GM12891 (cell line): ENCODE data around the gene ENTPD2.
A peak's percentile ranks its signal among the peaks of the same experiment; 100 is the strongest.
"Not testable (repeated sequence)": the region's sequence is repeated elsewhere in the genome, so short reads cannot be mapped to it uniquely, and the experiment has no call there.

Experiments used
- DNase-seq: peaks from one replicate; pipeline ENCODE4 v3.0.0; 2011; ENCODE audit warnings: low spot score; ENCODE audit not compliant: insufficient read length
- FAIRE-seq: peaks from 2 replicates; lab custom pipeline; 2011; peaks lifted over from hg19 to GRCh38; lab: Jason Lieb, UNC
- PAX5 ChIP-seq: IDR thresholded peaks from 2 replicates; pipeline ENCODE4 v1.6.1; 2011; ENCODE audit warnings: low read length, moderate library complexity, mild to moderate bottlenecking; ENCODE audit not compliant: insufficient read depth, severe bottlenecking
- POLR2A ChIP-seq: IDR thresholded peaks from 2 replicates; pipeline ENCODE4 v1.6.1; 2011; ENCODE audit warnings: low read depth, low read length, control low read depth
- POLR2AphosphoS5 ChIP-seq: IDR thresholded peaks from 2 replicates; pipeline ENCODE4 v1.6.1; 2011; ENCODE audit warnings: low read depth, low read length, control low read depth
- POU2F2 ChIP-seq: IDR thresholded peaks from 2 replicates; pipeline ENCODE4 v1.6.1; 2011; ENCODE audit warnings: low read depth, mild to moderate bottlenecking, control low read depth, low read length, moderate library complexity
- SPI1 ChIP-seq: IDR thresholded peaks from 2 replicates; pipeline ENCODE4 v1.6.1; 2011; ENCODE audit warnings: low read depth, low read length, control low read depth
- TAF1 ChIP-seq: IDR thresholded peaks from 2 replicates; pipeline ENCODE4 v1.6.1; 2011; ENCODE audit warnings: low read depth, low read length, control low read depth

Gene ENTPD2

GRCh38 chr9:137065336-137065967, 11.6 kb upstream of the ENTPD2 start:
- no peak for FAIRE-seq
- no peak for DNase-seq
- TF ChIP-seq POLR2AphosphoS5 (no peak), SPI1 (no peak), POU2F2 (no peak), PAX5 (no peak), POLR2A (no peak), TAF1 (no peak)

GRCh38 chr9:137064880-137065164, 11.0 kb upstream of the ENTPD2 start:
- TF ChIP-seq POLR2AphosphoS5, result no peak
- no peak for TF ChIP-seq POLR2A
- no peak for TF ChIP-seq PAX5
- TF ChIP-seq TAF1, result no peak
- TF ChIP-seq POU2F2, result no peak
- TF ChIP-seq SPI1, result no peak
- FAIRE-seq (no peak), DNase-seq (no peak)

- no peak for DNase-seq
- no peak for TF ChIP-seq PAX5
- FAIRE-seq, result peak; percentile 90
Measured at GRCh38 chr9:137064027-137064879, 10.4 kb upstream of the ENTPD2 start.

GRCh38 chr9:137063311-137064026, 9.6 kb upstream of the ENTPD2 start:
- FAIRE-seq (no peak), DNase-seq (no peak)
- no peak for TF ChIP-seq POLR2AphosphoS5
- TF ChIP-seq POLR2A, result no peak
- TF ChIP-seq POU2F2, result no peak
- TF ChIP-seq PAX5, result no peak
- TF ChIP-seq SPI1, result no peak
- TF ChIP-seq TAF1, result no peak

- not testable (repeated sequence) for FAIRE-seq, DNase-seq
Measured at GRCh38 chr9:137062798-137063197, 8.9 kb upstream of the ENTPD2 start.

- no peak for FAIRE-seq
- no peak for DNase-seq
- no peak for TF ChIP-seq POLR2A
- no peak for TF ChIP-seq POLR2AphosphoS5
- no peak for TF ChIP-seq TAF1
- no peak for TF ChIP-seq POU2F2
- no peak for TF ChIP-seq PAX5
- no peak for TF ChIP-seq SPI1
Measured at GRCh38 chr9:137062384-137062783, 8.5 kb upstream of the ENTPD2 start.

GRCh38 chr9:137058521-137059234, 4.8 kb upstream of the ENTPD2 start:
- DNase-seq, result no peak
- TF ChIP-seq PAX5, result no peak
- FAIRE-seq, result no peak

- DNase-seq, result no peak
- TF ChIP-seq POLR2AphosphoS5, result no peak
- no peak for TF ChIP-seq SPI1
- no peak for TF ChIP-seq PAX5
- no peak for TF ChIP-seq POLR2A
- TF ChIP-seq POU2F2, result no peak
- no peak for TF ChIP-seq TAF1
- FAIRE-seq, result no peak
Measured at GRCh38 chr9:137057545-137057944, 3.7 kb upstream of the ENTPD2 start.

GRCh38 chr9:137056739-137057415, 3.0 kb upstream of the ENTPD2 start:
- no peak for TF ChIP-seq POLR2AphosphoS5
- TF ChIP-seq TAF1, result no peak
- TF ChIP-seq POU2F2, result no peak
- no peak for TF ChIP-seq PAX5
- no peak for TF ChIP-seq POLR2A
- TF ChIP-seq SPI1, result no peak
- DNase-seq (no peak), FAIRE-seq (no peak)
